Stimulated activated CD4-positive, alpha-beta T cell treated with anti-CD3 and anti-CD28 coated beads, Interleukin-4, amount 100 ng/mL, for 48 hours (primary cell): ENCODE results near the gene ZNF674.
"Not testable (repeated sequence)": the region's sequence is repeated elsewhere in the genome, so short reads cannot be mapped to it uniquely, and the experiment has no call there.

Experiments
- DNase-seq, 2 donors: peaks; one replicate each; pipeline ENCODE4 v3.0.0-alpha.2; 2020; ENCODE audit warnings: low read depth in 2 of 2

Gene ZNF674

DNA sequence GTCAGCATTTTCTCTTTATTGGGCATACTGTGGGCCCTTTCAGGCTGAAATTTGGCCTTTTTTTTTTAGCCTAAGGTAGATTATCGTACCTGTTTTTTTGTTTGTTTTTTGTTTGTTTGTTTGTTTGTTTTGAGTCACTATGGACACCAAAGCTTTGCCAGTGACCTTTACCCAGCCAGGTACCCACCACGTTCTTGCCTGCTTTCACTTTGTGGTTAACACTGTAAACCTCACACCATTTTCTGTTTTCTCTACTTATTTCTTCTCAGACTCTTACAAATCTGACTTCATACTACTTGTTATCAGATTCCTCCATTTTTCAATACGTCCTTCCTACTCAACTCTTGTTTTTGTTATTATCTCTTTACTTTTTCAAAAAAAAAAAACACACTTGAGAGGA lies 81.5 kb downstream of the ZNF674 start:
- DNase-seq: no peak

DNA sequence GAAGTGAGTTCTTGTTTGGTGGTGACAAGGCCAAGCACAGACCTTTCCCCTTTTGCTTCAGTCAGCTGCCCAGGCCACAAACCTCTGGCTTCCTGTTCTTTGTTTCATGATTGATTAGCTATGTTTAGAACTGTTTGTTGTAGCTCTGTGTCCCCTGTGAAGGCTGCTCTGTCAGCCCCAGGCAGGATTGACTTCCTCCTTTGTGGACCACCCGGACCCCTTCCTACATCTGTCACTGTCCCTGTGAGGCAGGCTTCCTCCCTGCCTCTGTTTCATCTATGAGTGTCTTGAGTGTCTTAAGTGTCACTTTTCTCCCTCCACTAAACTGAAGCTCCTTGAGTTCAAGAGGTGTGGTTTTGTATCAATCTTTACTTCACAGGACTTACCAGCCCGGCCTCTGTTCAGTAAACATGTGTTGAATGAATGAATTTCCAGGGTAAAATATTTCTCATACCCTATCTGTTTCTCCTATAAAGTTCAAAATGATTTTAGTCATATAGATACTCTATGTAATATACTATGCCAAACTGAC lies 83.5 kb downstream of the ZNF674 start:
- no peak for DNase-seq

DNA sequence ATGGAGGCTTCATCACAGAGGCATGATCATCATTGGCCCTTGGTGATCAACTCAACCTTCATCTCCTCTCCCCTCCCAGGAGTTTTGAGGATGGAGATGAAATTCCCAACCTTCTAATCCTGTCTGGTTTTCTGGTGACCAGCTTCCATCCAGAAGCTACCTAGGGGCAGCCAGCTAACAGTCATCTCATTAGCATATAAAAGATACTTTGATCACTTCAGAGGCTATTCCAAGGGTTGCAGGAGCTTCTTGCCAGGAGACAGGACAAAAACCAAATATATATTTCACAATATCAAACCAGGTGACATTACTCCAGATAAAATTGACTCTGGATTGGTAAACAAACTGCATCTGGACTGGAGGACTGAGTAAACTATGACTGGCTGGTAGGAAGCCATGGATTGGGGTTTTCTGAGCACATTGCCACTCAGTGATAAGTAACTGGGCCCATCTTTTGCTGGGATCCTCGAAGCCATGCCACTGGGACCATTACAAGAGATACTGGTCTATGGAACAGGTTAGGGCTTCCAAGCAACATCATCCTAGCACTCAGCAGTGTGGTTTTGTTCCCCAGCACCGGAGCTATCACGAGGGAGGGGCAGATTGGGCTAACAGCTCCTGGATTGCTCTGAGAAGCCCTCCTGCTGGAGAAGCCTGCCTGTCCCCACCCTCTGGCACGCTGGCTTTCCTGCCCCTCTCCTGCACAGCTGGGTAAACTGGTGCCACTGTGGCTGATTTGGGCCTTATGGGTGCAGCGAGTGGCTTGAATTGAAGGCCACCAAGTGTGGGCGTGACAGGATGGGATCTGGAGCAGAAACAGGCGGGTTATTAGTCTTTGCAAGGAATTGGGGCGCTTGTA lies 84.2 kb downstream of the ZNF674 start:
- not testable (repeated sequence) for DNase-seq

DNA sequence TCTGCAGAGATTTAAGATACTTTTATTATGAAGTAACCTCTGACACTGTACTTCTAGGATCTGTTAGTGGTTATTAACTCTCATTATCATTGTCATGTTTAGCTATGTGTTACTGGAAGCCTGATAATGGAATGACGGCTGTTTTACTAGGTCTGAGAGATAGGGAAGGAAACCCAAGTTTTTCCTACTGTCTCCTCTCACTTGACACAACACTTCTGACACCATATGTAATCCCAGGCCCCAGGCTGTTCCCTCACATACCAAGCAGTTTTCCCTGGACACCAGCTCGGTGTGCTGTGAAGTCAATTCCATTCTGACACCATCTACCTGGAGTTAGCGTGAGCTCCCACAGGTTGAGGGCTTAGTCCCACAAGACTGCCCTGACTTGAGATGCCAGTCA lies 85.6 kb downstream of the ZNF674 start:
- DNase-seq: no peak

- no peak for DNase-seq
These were observed 88.9 kb downstream of the ZNF674 start for GRCh38 chrX:46456125-46456922.
